GM21737 (cell line): ENCODE measurements around the gene CROCC.
"Not testable (repeated sequence)": the region's sequence is repeated elsewhere in the genome, so short reads cannot be mapped to it uniquely, and the experiment has no call there.

Experiments used
- ATAC-seq: cut with Tn5 transposase; IDR thresholded peaks from one replicate; pipeline ENCODE4 v1.9.1; 2021; ENCODE audit warnings: mild to moderate bottlenecking, moderate library complexity; ENCODE audit not compliant: unreplicated experiment

CROCC gene

DNA sequence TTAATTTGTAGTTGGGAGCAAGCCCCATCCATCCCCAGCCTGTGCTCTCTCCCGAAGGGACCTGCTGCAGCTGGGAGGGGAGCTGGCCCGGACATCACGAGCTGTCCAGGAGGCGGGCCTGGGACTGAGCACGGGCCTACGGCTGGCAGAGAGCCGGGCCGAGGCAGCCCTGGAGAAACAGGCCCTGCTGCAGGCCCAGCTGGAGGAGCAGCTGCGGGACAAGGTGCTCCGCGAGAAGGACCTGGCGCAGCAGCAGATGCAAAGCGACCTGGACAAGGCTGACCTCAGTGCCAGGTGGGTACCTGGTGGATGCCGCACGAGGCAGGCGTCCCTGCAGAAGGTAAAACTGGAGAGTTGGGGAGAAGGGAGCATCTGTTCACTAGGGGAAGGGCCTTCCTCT is 14.8 kb downstream of the CROCC start:
- not testable (repeated sequence) for ATAC-seq

- ATAC-seq = no peak
Observed at GRCh38 chr1:16938351-16939321, 16.9 kb downstream of the CROCC start.

GRCh38 chr1:16939386-16940180 is 17.9 kb downstream of the CROCC start:
- not testable (repeated sequence) for ATAC-seq

DNA sequence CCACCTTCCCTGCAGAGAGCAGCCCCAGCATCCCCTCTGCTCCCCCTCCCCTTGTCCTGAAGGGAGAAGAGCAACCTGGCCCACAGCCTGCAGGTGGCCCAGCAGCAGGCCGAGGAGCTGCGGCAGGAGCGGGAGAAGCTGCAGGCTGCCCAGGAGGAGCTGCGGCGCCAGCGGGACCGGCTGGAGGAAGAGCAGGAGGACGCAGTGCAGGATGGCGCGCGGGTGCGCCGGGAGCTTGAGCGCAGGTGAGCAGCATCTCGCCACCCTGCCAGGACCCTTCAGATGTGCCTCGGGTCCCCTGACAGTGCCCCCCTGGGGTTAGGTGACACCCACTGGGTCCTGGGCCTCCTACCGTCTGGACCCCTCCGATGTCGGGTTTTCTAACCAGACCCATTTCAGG is 22.3 kb downstream of the CROCC start:
- ATAC-seq = no peak

DNA sequence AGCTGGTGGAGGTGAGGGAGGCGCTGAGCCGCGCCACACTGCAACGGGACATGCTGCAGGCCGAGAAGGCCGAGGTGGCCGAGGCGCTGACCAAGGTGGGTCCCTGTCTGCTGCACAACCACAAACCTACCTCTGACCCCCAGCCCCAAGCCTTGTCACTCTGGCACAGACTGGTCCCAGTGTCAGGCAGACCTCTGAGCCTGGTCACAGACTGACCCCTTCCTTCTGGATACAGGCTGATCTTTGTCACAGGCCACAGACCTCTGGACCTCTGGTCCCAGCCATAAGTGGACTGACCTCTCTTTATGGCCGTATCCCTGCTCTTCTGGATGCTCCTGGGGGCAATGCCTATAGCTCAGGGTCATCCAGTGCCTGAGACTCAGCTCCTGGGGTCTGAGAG is 23.8 kb downstream of the CROCC start:
- not testable (repeated sequence) for ATAC-seq

DNA sequence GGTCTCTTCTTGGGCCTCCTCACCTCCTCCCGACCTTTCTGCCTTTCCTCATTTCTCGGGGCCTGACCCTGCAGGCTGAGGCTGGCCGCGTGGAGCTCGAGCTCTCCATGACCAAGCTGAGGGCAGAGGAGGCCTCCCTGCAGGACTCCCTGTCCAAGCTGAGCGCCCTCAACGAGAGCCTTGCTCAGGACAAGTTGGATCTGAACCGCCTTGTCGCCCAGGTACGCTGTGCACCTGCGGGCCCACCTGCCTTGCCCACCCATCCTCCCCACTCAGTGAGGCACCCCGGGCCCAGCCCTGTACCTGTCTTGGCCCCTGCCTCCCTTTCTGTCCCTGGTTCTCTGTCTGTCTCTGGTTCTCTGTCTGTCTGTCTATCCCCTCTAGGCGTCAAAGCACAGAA is 24.5 kb downstream of the CROCC start:
- ATAC-seq = not testable (repeated sequence)

- ATAC-seq = no peak
Observed at GRCh38 chr1:16946646-16947045, 24.9 kb downstream of the CROCC start.

DNA sequence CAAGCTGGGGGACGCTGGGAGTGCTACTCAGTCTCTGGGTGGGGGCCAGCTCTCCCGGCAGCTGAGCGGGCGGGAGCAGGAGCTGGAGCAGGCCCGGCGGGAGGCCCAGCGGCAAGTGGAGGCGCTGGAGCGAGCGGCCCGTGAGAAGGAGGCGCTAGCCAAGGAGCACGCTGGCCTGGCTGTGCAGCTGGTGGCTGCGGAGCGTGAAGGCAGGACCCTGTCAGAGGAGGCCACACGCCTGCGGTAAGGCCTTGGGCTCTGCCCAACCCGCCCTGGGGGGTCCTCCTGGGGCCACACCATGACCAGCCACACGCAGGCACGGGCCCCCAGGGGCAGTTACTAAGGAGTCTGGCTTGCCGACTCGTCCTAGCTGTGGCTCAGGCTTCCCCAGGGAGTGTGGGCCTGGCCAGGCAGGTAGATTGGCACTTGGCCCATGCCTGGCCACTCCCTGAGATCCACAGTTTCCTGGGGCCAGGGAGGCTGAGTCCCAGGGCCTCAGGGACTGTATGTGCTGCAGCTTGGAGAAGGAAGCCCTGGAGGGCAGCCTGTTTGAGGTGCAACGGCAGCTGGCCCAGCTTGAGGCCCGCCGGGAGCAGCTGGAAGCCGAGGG is 26.7 kb downstream of the CROCC start:
- ATAC-seq = not testable (repeated sequence)

DNA sequence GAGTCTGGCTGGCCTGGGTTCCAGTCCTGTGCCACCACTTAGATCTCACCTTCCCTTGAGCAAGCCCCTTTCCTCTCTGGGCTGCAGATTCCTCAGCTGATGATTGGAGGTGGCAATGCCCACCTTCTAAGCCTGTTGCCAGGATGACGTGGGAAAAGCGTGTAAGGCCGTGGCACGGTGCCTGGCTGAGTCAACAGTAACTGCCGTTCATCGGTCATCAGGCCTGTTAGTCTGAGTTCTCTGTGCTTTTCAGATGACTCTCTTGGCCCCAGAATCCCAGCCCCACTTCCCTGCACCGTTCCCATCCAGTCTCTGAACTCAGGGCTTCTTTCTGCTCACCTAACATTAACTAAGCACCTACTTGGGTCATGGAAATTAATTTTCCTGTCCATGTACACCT is 27.3 kb downstream of the CROCC start:
- ATAC-seq = not testable (repeated sequence)

DNA sequence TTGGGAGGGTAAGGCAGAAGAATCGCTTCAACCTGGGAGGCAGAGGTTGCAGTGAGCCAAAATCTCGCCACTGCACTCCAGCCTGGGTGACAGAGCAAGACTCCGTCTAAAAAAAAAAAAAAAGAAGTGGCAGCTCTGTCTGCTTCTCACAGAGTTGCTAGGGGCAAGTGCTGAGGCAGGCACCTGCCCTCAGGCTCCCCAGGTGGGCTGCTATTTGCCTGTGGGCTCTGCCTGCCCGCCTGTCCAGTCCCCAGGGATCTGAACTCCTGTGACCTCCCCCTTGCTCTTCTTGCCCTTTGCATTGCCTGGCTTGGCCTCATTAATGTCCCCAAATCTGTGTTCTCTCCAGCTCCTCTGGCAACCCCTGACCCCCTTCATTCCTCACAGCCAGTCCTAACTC is 30.6 kb downstream of the CROCC start:
- not testable (repeated sequence) for ATAC-seq

DNA sequence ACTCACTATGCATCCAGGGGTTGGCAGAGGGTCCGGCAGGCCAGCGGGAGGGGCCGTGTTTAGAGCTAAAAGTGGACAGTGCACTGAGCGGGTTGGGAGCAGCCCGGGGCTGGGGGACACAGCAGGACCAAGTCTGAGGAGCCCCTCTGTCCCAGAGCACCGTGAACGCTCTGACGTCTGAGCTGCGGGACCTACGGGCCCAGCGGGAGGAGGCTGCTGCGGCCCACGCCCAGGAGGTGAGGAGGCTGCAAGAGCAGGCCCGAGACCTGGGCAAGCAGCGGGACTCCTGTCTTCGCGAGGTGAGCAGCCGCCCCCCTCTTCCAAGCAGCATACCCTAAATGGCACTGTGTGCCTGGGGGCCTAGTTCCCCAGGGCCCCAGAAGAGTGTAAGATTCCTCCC is 32.8 kb downstream of the CROCC start:
- no peak for ATAC-seq

GRCh38 chr1:16955186-16955585 is 33.5 kb downstream of the CROCC start:
- ATAC-seq = no peak

- no peak for ATAC-seq
Observed at GRCh38 chr1:16956775-16957174, 35.0 kb downstream of the CROCC start.

DNA sequence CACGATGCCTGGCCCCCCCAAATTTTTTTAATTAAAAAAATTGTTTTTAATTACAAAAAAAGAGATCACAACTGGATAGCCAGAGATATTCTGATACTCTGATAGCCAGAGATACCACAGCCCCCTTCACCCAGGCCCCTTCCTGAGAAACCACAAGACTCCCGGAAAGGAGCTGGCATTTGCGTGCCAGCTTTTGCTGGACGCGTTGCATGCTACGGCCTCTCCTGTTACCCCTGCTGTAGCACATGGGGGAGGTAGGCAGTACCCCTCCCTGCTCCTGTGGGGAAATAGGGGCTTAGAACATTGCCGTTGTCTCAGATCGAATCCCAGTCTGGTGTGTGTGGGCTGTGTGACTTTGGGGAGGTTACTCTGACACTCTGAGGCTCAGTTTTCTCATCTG is 36.0 kb downstream of the CROCC start:
- ATAC-seq = no peak

DNA sequence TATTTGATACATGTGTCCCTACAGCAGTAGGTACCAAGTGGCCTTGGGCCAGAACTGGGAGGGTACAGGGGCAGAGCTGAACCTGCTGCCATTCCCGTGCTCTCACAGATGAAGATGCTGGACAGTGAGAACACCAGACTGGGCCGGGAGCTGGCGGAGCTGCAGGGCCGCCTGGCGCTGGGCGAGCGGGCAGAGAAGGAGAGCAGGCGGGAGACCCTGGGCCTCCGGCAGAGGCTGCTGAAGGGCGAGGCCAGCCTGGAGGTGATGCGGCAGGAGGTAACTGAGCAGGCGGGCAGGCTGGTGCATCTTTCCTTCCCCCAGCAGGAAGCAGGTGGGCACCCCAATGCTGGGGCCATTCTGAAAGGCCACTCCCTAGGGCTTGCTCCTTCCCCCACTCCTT is 36.7 kb downstream of the CROCC start:
- ATAC-seq = no peak

GRCh38 chr1:16960560-16961296 is 39.0 kb downstream of the CROCC start:
- no peak for ATAC-seq

DNA sequence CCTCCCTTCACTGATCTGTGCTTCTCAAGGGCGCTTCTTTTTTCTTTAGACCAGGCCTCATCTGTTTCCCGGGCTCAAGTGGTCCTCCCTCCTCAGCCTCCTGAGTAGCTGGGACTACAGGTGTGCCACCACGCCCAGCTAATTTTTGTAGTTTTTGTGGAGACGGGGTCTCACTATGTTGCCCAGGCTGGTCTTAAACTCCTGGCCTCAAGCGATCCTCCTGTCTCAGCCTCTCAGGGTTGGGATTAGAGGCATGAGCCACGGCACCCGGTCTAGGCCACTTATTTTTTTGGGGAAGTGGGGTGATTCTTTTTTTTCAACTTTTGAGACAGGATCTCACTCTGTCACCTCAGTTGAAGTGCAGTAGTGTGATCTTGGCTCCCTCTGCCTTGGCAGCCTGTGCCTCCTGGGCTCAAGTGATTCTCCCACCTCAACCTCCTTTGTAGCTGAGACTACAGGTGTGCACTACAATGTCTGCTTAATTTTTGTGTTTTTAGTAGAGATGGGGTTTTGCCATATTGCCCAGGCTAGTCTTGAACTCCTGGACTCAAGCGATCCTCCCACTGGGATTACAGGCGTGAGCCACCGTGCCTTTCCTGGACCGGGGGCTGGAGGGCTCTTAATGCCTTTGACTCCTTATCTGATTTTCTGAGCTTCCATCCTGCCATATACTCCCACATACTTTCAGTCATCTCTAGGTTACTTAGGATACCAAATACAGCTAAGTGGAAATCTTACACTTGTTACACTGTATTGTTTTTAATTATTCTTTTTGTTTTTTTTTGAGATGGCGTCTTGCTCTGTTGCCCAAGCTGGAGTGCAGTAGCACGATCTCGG is 39.8 kb downstream of the CROCC start:
- no peak for ATAC-seq

GRCh38 chr1:16964169-16964568 is 42.4 kb downstream of the CROCC start:
- ATAC-seq = not testable (repeated sequence)

GRCh38 chr1:16965486-16966067 is 43.8 kb downstream of the CROCC start:
- ATAC-seq = no peak
